Measurements from ENCODE around the gene C2orf76. TPM values are rescaled to one million over a fixed set of nuclear protein-coding genes. Genes with fewer than 3 reads are reported as not detected.

C2orf76 gene
- polyA plus RNA-seq, 1 of the 3 experiments (the other 2 are of a cell fraction): 6.0 TPM

DNA sequence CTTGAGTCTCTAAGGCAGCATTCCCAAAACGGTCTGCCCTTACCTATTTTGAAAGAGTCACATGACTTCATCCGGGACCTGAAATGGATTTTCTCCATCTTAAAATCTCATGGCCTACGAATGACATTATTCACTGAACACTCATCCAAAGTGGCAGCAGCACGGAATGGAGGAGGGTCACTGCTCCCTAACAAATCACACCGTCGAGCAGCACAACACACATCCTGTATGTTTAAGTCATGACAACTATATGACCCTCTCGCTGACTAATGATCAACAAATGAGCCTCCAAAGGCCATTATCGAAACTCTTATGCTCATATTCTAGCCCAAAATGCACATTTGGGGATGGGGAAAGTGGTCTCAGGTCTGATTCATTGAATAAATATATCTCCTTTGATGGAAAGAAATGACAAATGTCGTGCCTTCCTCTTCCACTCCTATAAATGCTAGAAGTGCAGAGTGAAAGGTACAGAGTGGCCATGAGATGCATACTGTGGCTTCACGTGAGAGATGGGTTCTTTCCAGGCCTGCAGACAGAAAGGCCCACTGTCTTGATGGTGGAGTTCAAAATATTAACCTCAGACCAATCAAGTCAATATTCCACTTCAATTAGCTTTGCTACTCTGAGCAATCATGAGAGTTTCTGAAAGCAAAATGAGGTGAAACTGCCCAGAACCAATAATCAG, 70.8 kb downstream of the C2orf76 start:
- Histone ChIP-seq H3K36me3 (replicated peaks in 1 of 2; ENCODE audit: control insufficient read depth in 1 of 2, insufficient read depth in 2 of 2, low read length in 1 of 2) (peaks cover 0 to 3% of the 10 kb centered on the region in 2 experiments), H4K20me1 (ENCODE audit: insufficient read depth) (no peaks in the 10 kb centered on the region), H3K4me1 (ENCODE audit: control insufficient read depth in 1 of 2, insufficient read depth in 2 of 2, low read depth in 1 of 2, low read length in 1 of 2) (no peaks in the 10 kb centered on the region), H3K27me3 (ENCODE audit: insufficient read depth) (no peaks in the 10 kb centered on the region), H3K9me2 (no peaks in the 10 kb centered on the region), H3K4me2 (no peak overlapping the region), H3K9ac (no peak overlapping the region), H2AFZ (ENCODE audit: low read depth) (no peak overlapping the region), H3K27ac (ENCODE audit: low read depth in 2 of 2, low read length in 1 of 2) (no peak overlapping the region), H3K9me3 (no peaks in the 10 kb centered on the region), H3F3A (replicated peaks; ENCODE audit: insufficient read depth) (no peaks in the 10 kb centered on the region), H3K4me3 (ENCODE audit: low read depth in 2 of 2, low read length in 1 of 2) (no peak overlapping the region), H3K79me2 (ENCODE audit: insufficient read depth) (no peaks in the 10 kb centered on the region)
- CTCF ChIA-PET: no interaction called here
- WGBS (ENCODE audit: low lambda C conversion rate): 77% methylated on average over 10 of the region's 10 CpGs
- DNase-seq: no peak
- TF ChIP-seq EZH2phosphoT487 (IDR thresholded peaks at IDR 0.05; ENCODE audit: borderline replicate concordance, low read depth): no peak
- no peak for TF ChIP-seq NFIC (IDR thresholded peaks at IDR 0.05; ENCODE audit: borderline replicate concordance)
- TF ChIP-seq FOXJ3 (CRISPR knock-in tag; IDR thresholded peaks at IDR 0.05): no peak
- TF ChIP-seq GATA2 (CRISPR knock-in tag; IDR thresholded peaks at IDR 0.05): no peak
- no peak for TF ChIP-seq NRF1 (IDR thresholded peaks at IDR 0.05; ENCODE audit: low read depth, low read length)
- no peak for TF ChIP-seq TCF12 (IDR thresholded peaks at IDR 0.05)
- TF ChIP-seq, protein P1, sequence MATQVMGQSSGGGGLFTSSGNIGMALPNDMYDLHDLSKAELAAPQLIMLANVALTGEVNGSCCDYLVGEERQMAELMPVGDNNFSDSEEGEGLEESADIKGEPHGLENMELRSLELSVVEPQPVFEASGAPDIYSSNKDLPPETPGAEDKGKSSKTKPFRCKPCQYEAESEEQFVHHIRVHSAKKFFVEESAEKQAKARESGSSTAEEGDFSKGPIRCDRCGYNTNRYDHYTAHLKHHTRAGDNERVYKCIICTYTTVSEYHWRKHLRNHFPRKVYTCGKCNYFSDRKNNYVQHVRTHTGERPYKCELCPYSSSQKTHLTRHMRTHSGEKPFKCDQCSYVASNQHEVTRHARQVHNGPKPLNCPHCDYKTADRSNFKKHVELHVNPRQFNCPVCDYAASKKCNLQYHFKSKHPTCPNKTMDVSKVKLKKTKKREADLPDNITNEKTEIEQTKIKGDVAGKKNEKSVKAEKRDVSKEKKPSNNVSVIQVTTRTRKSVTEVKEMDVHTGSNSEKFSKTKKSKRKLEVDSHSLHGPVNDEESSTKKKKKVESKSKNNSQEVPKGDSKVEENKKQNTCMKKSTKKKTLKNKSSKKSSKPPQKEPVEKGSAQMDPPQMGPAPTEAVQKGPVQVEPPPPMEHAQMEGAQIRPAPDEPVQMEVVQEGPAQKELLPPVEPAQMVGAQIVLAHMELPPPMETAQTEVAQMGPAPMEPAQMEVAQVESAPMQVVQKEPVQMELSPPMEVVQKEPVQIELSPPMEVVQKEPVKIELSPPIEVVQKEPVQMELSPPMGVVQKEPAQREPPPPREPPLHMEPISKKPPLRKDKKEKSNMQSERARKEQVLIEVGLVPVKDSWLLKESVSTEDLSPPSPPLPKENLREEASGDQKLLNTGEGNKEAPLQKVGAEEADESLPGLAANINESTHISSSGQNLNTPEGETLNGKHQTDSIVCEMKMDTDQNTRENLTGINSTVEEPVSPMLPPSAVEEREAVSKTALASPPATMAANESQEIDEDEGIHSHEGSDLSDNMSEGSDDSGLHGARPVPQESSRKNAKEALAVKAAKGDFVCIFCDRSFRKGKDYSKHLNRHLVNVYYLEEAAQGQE (IDR thresholded peaks at IDR 0.05; ENCODE audit: low read depth, low read length): no peak
- TF ChIP-seq RCOR1 (IDR thresholded peaks at IDR 0.05; ENCODE audit: low read length): no peak
- no peak for TF ChIP-seq YY1 (IDR thresholded peaks at IDR 0.05; ENCODE audit: low read depth)
- TF ChIP-seq, protein P2, sequence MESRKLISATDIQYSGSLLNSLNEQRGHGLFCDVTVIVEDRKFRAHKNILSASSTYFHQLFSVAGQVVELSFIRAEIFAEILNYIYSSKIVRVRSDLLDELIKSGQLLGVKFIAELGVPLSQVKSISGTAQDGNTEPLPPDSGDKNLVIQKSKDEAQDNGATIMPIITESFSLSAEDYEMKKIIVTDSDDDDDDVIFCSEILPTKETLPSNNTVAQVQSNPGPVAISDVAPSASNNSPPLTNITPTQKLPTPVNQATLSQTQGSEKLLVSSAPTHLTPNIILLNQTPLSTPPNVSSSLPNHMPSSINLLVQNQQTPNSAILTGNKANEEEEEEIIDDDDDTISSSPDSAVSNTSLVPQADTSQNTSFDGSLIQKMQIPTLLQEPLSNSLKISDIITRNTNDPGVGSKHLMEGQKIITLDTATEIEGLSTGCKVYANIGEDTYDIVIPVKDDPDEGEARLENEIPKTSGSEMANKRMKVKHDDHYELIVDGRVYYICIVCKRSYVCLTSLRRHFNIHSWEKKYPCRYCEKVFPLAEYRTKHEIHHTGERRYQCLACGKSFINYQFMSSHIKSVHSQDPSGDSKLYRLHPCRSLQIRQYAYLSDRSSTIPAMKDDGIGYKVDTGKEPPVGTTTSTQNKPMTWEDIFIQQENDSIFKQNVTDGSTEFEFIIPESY (IDR thresholded peaks at IDR 0.05; ENCODE audit: borderline replicate concordance, low read depth): no peak
- TF ChIP-seq, protein P3, sequence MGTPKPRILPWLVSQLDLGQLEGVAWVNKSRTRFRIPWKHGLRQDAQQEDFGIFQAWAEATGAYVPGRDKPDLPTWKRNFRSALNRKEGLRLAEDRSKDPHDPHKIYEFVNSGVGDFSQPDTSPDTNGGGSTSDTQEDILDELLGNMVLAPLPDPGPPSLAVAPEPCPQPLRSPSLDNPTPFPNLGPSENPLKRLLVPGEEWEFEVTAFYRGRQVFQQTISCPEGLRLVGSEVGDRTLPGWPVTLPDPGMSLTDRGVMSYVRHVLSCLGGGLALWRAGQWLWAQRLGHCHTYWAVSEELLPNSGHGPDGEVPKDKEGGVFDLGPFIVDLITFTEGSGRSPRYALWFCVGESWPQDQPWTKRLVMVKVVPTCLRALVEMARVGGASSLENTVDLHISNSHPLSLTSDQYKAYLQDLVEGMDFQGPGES (IDR thresholded peaks at IDR 0.05; ENCODE audit: low read depth, low read length): no peak
- no peak for TF ChIP-seq RXRA (IDR thresholded peaks at IDR 0.05; ENCODE audit: borderline replicate concordance, low read depth)
- TF ChIP-seq EP300 (IDR thresholded peaks at IDR 0.05; ENCODE audit: borderline replicate concordance in 1 of 2, low read depth in 1 of 2, low read length in 1 of 2): no peak
- TF ChIP-seq, protein P4, sequence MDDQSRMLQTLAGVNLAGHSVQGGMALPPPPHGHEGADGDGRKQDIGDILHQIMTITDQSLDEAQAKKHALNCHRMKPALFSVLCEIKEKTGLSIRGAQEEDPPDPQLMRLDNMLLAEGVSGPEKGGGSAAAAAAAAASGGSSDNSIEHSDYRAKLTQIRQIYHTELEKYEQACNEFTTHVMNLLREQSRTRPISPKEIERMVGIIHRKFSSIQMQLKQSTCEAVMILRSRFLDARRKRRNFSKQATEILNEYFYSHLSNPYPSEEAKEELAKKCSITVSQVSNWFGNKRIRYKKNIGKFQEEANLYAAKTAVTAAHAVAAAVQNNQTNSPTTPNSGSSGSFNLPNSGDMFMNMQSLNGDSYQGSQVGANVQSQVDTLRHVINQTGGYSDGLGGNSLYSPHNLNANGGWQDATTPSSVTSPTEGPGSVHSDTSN (IDR thresholded peaks at IDR 0.05): no peak
- POLR2A ChIA-PET: no interaction called here
